OCI-LY7 (cell line): ENCODE measurements around the gene NTHL1. TPM values are rescaled to one million over a fixed set of nuclear protein-coding genes. Genes with fewer than 3 reads are reported as not detected.
"Not testable (repeated sequence)": the region's sequence is repeated elsewhere in the genome, so short reads cannot be mapped to it uniquely, and the experiment has no call there.

Experiments
- BruUV-seq: library from RNA; stranded (reverse); fragments of 400-500 nt; replicated peaks from 2 replicates; lab custom pipeline; 2021; lab: Mats Ljungman, UMichigan
- CTCF ChIA-PET: fragments of 300-600 bp; sonication (Branson Sonifier 250); formaldehyde crosslinking; loops from one replicate; lab custom pipeline; 2022; ENCODE audit warnings: antibody characterized with exemption; ENCODE audit not compliant: unreplicated experiment; lab: Charles Lee
- POLR2A ChIA-PET: fragments of 300-600 bp; sonication (Branson Sonifier 250); formaldehyde crosslinking; loops from one replicate; lab custom pipeline; 2022; ENCODE audit warnings: antibody characterized with exemption; lab: Charles Lee
- DNase-seq: peaks from one replicate; pipeline ENCODE4 v3.0.0-alpha.2; 2015; ENCODE audit warnings: low spot score
- H2AFZ ChIP-seq: fragments of 200-600 bp; sonication (generic), shearing (Covaris generic); 2 replicates; pipeline ENCODE4 v1.6.1; 2014; ENCODE audit warnings: mild to moderate bottlenecking, antibody characterized with exemption, low read length, moderate library complexity
- H3K27ac ChIP-seq: fragments of 200-600 bp; sonication (generic); 2 replicates; pipeline ENCODE4 v1.5.1; 2014; ENCODE audit warnings: mixed run types, low read depth, mild to moderate bottlenecking, moderate library complexity, low read length, inconsistent platforms; ENCODE audit not compliant: poor library complexity, severe bottlenecking
- H3K36me3 ChIP-seq: fragments of 200-600 bp; sonication (generic); 2 replicates; pipeline ENCODE4 v1.6.1; 2014; ENCODE audit warnings: mild to moderate bottlenecking, antibody characterized with exemption, low read length, moderate library complexity, mixed read lengths; ENCODE audit not compliant: insufficient read depth
- H3K4me1 ChIP-seq: fragments of 200-600 bp; sonication (generic); 2 replicates; pipeline ENCODE4 v1.5.1; 2014; ENCODE audit warnings: mild to moderate bottlenecking, low read length; ENCODE audit not compliant: insufficient read depth, poor library complexity, severe bottlenecking
- H3K4me2 ChIP-seq: fragments of 200-600 bp; sonication (generic); 2 replicates; pipeline ENCODE4 v1.6.1; 2014; ENCODE audit warnings: mild to moderate bottlenecking, low read length
- H3K4me3 ChIP-seq: fragments of 200-600 bp; sonication (generic); 2 replicates; pipeline ENCODE4 v1.5.1; 2014; ENCODE audit warnings: mild to moderate bottlenecking, low read depth, low read length; ENCODE audit not compliant: poor library complexity, severe bottlenecking
- H3K79me2 ChIP-seq: fragments of 200-600 bp; sonication (generic); 2 replicates; pipeline ENCODE4 v1.6.1; 2016; ENCODE audit warnings: low read depth, mild to moderate bottlenecking, low read length, moderate library complexity, mixed read lengths; ENCODE audit not compliant: insufficient read depth
- H3K9me2 ChIP-seq: fragments of 200-600 bp; sonication (generic); 2 replicates; pipeline ENCODE4 v1.6.1; 2016; ENCODE audit warnings: mild to moderate bottlenecking, low read length, mixed read lengths; ENCODE audit not compliant: insufficient read depth
- H3K9me3 ChIP-seq: fragments of 200-600 bp; sonication (generic); 2 replicates; pipeline ENCODE4 v1.6.1; 2014; ENCODE audit warnings: mild to moderate bottlenecking, mixed run types, low read length, mixed read lengths
- H4K20me1 ChIP-seq: fragments of 200-600 bp; sonication (generic); 2 replicates; pipeline ENCODE4 v1.6.1; 2014; ENCODE audit warnings: mild to moderate bottlenecking, antibody characterized with exemption, low read length, moderate library complexity, mixed read lengths; ENCODE audit not compliant: insufficient read depth
- EZH2phosphoT487 ChIP-seq: fragments of 200-600 bp; sonication (generic); IDR thresholded peaks from 2 replicates; pipeline ENCODE4 v1.6.1; 2018; ENCODE audit warnings: low read depth, borderline replicate concordance, mild to moderate bottlenecking, mixed run types, antibody characterized with exemption, low read length, moderate library complexity, mixed read lengths
- intact Hi-C: fragments of 100-400 bp; cut with micrococcal nuclease; formaldehyde crosslinking; loops from one replicate; pipeline ENCODE4 v1.10.0; 2022; ENCODE audit not compliant: unreplicated experiment
- total RNA-seq, 2 experiments: library from RNA; depleted of rRNA in 1 of 2; stranded (reverse); fragments of >200 nt in 1 of 2; shearing (Covaris generic) in 1 of 2; gene quantifications; 2 replicates each; pipeline ENCODE4 v1.2.3, GENCODE V29; 2014 to 2022
- TF ChIP-seq, protein P1 (sequence below): fragments of 200-600 bp; sonication (generic); conservative IDR thresholded peaks from 2 replicates; pipeline ENCODE4 v1.5.1; 2014; ENCODE audit warnings: mild to moderate bottlenecking, antibody characterized with exemption, low read length, moderate library complexity, mixed read lengths

The NTHL1 gene
- total RNA-seq, 2 experiments from 2014 or later = 51.5 to 56.2 TPM

DNA sequence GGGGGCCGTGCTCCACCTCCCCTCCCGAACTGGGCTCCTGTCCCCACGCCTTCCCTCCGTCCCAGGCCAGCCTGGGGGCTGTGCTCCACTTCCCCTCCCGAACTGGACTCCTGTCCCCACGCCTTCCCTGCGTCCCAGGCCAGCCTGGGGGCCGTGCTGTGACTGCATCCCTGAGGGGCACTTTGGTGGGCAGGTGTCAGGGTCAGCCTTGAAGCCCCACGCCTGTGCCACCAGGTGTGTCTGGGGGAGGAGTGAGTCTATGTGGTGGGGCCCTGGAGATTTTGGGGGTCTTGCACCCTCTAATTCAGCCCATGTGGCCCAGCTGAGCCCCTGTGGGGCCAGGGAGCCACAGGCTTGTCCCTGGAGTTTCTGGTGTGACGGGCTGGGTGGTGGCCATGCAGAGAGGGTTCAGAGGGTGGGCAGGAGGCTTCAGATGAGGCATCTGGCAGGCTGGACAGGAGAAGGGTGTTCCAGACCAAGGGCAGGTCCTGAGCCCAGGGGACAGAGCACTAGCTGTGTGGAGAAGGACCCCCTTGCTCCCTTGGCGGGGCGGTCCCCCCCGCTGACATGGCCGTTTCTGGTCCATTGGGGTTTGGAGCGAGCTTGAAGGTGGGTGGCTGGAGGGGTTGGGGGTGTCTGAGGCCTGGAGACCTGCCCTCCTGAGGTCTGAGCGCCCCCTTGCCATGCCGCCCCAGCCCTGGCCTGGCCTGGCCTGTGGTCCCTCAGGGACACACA, 12.8 kb downstream of the NTHL1 start:
- no TSS peak for BruUV-seq
- H3K79me2 ChIP-seq = no peaks in the 10 kb centered on the region
- no peaks in the 10 kb centered on the region for H3K9me3 ChIP-seq
- no peak overlapping the region for H2AFZ ChIP-seq
- POLR2A ChIA-PET = no interaction called here
- intact Hi-C loops = no loop called here
- no peak overlapping the region for H3K4me2 ChIP-seq
- TF ChIP-seq EZH2phosphoT487 = no peak
- TF ChIP-seq, protein P1, sequence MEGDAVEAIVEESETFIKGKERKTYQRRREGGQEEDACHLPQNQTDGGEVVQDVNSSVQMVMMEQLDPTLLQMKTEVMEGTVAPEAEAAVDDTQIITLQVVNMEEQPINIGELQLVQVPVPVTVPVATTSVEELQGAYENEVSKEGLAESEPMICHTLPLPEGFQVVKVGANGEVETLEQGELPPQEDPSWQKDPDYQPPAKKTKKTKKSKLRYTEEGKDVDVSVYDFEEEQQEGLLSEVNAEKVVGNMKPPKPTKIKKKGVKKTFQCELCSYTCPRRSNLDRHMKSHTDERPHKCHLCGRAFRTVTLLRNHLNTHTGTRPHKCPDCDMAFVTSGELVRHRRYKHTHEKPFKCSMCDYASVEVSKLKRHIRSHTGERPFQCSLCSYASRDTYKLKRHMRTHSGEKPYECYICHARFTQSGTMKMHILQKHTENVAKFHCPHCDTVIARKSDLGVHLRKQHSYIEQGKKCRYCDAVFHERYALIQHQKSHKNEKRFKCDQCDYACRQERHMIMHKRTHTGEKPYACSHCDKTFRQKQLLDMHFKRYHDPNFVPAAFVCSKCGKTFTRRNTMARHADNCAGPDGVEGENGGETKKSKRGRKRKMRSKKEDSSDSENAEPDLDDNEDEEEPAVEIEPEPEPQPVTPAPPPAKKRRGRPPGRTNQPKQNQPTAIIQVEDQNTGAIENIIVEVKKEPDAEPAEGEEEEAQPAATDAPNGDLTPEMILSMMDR = no peak
- H3K36me3 ChIP-seq = no peaks in the 10 kb centered on the region
- DNase-seq = no peak
- no peak overlapping the region for H3K4me3 ChIP-seq
- no peak overlapping the region for H3K27ac ChIP-seq
- CTCF ChIA-PET = no interaction called here
- H3K9me2 ChIP-seq = no peaks in the 10 kb centered on the region
- no peaks in the 10 kb centered on the region for H4K20me1 ChIP-seq
- H3K4me1 ChIP-seq = no peaks in the 10 kb centered on the region

DNA sequence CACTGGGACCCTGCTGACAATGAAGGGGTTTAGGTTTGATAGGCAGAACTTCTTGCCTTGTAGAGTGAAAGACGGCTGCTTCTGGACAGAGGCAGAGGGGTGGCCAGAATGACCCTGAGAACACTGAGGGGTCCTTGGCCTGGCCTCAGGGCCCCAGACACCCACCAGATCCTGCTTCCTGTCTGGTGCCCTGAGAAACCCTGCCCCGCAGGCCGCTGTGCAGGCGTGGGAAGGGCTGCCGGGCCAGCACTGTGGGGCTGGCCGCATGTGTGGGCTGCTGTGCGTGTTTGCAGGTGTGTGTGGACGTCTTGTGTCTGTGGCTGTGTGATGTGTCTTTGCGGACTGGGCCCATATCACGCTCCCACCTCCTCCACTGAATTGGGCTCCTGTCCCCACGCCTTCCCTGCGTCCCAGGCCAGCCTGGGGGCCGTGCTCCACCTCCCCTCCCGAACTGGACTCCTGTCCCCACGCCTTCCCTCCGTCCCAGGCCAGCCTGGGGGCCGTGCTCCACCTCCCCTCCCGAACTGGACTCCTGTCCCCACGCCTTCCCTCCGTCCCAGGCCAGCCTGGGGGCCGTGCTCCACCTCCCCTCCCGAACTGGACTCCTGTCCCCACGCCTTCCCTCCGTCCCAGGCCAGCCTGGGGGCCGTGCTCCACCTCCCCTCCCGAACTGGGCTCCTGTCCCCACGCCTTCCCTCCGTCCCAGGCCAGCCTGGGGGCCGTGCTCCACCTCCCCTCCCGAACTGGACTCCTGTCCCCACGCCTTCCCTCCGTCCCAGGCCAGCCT, 13.5 kb downstream of the NTHL1 start:
- DNase-seq, POLR2A ChIA-PET, H3K79me2 ChIP-seq, H3K4me3 ChIP-seq, H3K27ac ChIP-seq, intact Hi-C loops, BruUV-seq, H3K4me1 ChIP-seq, CTCF ChIA-PET, H2AFZ ChIP-seq, H3K9me3 ChIP-seq, H3K9me2 ChIP-seq, H3K36me3 ChIP-seq, H4K20me1 ChIP-seq, H3K4me2 ChIP-seq: not testable (repeated sequence)

DNA sequence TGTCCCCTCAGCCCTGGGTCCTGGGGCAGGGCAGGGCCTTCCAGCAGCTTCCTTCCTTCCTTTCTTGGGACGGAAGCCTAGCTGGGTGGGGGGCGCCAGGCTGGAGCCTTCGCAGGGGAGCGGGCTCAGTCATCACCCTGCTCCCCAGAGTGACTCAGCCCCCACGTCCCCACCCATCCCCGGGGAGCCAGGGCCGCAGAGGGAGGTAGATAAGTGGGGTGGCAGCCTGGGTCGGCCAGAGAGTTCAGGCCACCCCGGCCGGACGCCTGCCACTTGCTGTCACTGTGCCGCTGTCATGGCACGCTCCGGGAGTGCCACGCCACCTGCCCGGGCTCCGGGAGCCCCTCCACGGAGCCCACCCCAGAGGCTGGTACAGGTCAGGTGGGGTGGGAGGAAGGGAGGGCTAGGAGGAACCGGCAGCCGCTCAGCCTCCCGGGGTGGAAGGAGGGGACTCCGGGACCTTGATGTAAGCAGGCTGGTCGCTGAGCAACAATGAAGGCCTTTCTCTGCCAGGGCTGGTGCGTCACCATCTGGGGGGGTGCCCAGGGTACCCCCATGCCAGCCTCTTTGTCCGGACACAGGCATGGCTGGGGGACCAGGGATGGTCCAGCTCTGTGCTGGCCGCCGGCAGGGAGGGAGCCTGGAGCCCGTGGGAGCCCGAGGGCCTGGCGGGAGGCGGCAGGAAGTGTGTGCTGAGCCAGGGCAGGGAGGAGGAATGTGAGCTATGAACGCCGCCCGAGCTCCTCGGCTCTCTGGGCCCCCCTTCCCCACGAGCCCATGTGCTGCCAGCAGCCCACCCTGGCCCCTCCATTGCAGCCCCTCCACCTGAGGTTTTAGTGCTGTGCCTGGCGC, 14.4 kb downstream of the NTHL1 start:
- no peaks in the 10 kb centered on the region for H3K36me3 ChIP-seq
- H2AFZ ChIP-seq = no peak overlapping the region
- TF ChIP-seq EZH2phosphoT487 = no peak
- TF ChIP-seq, protein P1 = no peak
- no TSS peak for BruUV-seq
- H3K4me3 ChIP-seq = no peak overlapping the region
- no peaks in the 10 kb centered on the region for H4K20me1 ChIP-seq
- POLR2A ChIA-PET = interaction anchor here (1.0 kb wide), 1 partner anchor 11 kb away, joined by 3 read pairs; no protein-coding TSS in a partner anchor
- H3K9me3 ChIP-seq = no peaks in the 10 kb centered on the region
- no peak for DNase-seq
- H3K27ac ChIP-seq = no peak overlapping the region
- CTCF ChIA-PET = no interaction called here
- H3K4me2 ChIP-seq = no peak overlapping the region
- intact Hi-C loops = no loop called here
- no peaks in the 10 kb centered on the region for H3K79me2 ChIP-seq
- H3K4me1 ChIP-seq = no peaks in the 10 kb centered on the region
- H3K9me2 ChIP-seq = no peaks in the 10 kb centered on the region
